PC-9 (cell line): ENCODE data around the gene TOPAZ1.

Source experiments
- EZH2 ChIP-seq: fragments of 200-600 bp; sonication (generic); IDR thresholded peaks from 2 replicates; pipeline ENCODE4 v1.8.0; 2017; ENCODE audit warnings: antibody characterized with exemption, low read depth
- TF ChIP-seq, protein P1 (sequence below): fragments of 200-600 bp; sonication (generic); conservative IDR thresholded peaks from 2 replicates; pipeline ENCODE4 v1.6.1; 2017; ENCODE audit warnings: mixed run types, antibody characterized with exemption, mild to moderate bottlenecking, moderate library complexity

DNA sequence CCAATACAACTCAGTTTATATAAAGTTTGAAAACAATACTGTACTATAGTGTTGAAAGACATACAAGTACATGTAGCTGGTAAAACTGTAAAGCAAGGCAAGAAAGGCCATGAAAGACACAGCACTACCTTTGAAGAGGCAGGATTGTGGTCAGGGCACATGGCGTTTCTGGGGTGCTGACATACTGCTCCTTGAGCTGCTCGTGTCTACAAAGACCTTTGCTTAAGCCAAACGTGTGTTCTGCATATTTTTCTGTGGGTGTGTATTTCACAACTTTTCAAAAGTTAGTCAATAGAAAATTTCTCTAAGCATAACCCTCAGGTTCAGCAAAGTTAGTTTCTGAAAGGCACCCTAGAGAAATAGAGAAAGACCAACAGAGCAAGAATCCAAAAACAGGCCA lies 14.1 kb upstream of the TOPAZ1 start:
- TF ChIP-seq, protein P1, sequence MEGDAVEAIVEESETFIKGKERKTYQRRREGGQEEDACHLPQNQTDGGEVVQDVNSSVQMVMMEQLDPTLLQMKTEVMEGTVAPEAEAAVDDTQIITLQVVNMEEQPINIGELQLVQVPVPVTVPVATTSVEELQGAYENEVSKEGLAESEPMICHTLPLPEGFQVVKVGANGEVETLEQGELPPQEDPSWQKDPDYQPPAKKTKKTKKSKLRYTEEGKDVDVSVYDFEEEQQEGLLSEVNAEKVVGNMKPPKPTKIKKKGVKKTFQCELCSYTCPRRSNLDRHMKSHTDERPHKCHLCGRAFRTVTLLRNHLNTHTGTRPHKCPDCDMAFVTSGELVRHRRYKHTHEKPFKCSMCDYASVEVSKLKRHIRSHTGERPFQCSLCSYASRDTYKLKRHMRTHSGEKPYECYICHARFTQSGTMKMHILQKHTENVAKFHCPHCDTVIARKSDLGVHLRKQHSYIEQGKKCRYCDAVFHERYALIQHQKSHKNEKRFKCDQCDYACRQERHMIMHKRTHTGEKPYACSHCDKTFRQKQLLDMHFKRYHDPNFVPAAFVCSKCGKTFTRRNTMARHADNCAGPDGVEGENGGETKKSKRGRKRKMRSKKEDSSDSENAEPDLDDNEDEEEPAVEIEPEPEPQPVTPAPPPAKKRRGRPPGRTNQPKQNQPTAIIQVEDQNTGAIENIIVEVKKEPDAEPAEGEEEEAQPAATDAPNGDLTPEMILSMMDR: no peak
- TF ChIP-seq EZH2: no peak
